MM.1S (cell line): ENCODE data around the gene SH2B2.

Source experiments
- DNase-seq: peaks from one replicate; pipeline ENCODE4 v3.0.0-alpha.2; 2015
- H2AFZ ChIP-seq: fragments of 300-600 bp; sonication (generic); 2 replicates; pipeline ENCODE4 v1.6.0; 2016; ENCODE audit warnings: antibody characterized with exemption, low read length
- H3F3A ChIP-seq: fragments of 300-600 bp; sonication (generic); 2 replicates; pipeline ENCODE4 v1.6.1; 2016; ENCODE audit warnings: mild to moderate bottlenecking, antibody characterized with exemption, low read length, moderate library complexity, mixed read lengths; ENCODE audit not compliant: insufficient read depth
- H3K27ac ChIP-seq: fragments of 300-600 bp; sonication (generic); 2 replicates; pipeline ENCODE4 v1.5.1; 2016; ENCODE audit warnings: mild to moderate bottlenecking, low read length
- H3K27me3 ChIP-seq: fragments of 300-600 bp; sonication (generic); replicated peaks from 2 replicates; pipeline ENCODE4 v1.6.0; 2016; ENCODE audit warnings: low read length; ENCODE audit not compliant: insufficient read depth
- H3K36me3 ChIP-seq: fragments of 300-600 bp; sonication (generic); replicated peaks from 2 replicates; pipeline ENCODE4 v1.6.1; 2016; ENCODE audit warnings: mild to moderate bottlenecking, low read length, mixed read lengths; ENCODE audit not compliant: insufficient read depth
- H3K4me1 ChIP-seq: fragments of 300-600 bp; sonication (generic); 2 replicates; pipeline ENCODE4 v1.6.1; 2016; ENCODE audit warnings: low read length, mixed read lengths
- H3K4me2 ChIP-seq: fragments of 300-600 bp; sonication (generic); 2 replicates; pipeline ENCODE4 v1.6.0; 2016; ENCODE audit warnings: low read depth, low read length
- H3K4me3 ChIP-seq: fragments of 300-600 bp; sonication (generic); 2 replicates; pipeline ENCODE4 v1.5.1; 2016; ENCODE audit warnings: low read length, mixed read lengths
- H3K79me2 ChIP-seq: fragments of 300-600 bp; sonication (generic); 2 replicates; pipeline ENCODE4 v1.6.1; 2016; ENCODE audit warnings: mixed run types, low read length, mixed read lengths
- H3K9ac ChIP-seq: fragments of 300-600 bp; sonication (generic); 2 replicates; pipeline ENCODE4 v1.6.1; 2016; ENCODE audit warnings: low read length, mixed read lengths
- H3K9me2 ChIP-seq: fragments of 300-600 bp; sonication (generic); replicated peaks from 2 replicates; pipeline ENCODE4 v1.6.1; 2016; ENCODE audit warnings: mild to moderate bottlenecking, low read length, mixed read lengths; ENCODE audit not compliant: insufficient read depth
- H3K9me3 ChIP-seq: fragments of 300-600 bp; sonication (generic); replicated peaks from 2 replicates; pipeline ENCODE4 v1.6.1; 2016; ENCODE audit warnings: mild to moderate bottlenecking, low read length, mixed read lengths; ENCODE audit not compliant: insufficient read depth
- H4K20me1 ChIP-seq: fragments of 300-600 bp; sonication (generic); 2 replicates; pipeline ENCODE4 v1.6.1; 2016; ENCODE audit warnings: mild to moderate bottlenecking, low read length, moderate library complexity, mixed read lengths; ENCODE audit not compliant: insufficient read depth
- CTCF ChIP-seq: fragments of 300-600 bp; sonication (generic); IDR thresholded peaks from 2 replicates; pipeline ENCODE4 v1.5.1; 2016; ENCODE audit warnings: antibody characterized with exemption, low read length, mixed read lengths
- EZH2 ChIP-seq: fragments of 300-600 bp; sonication (generic); optimal IDR thresholded peaks from 2 replicates; pipeline ENCODE3; 2017; ENCODE audit warnings: low read depth, mild to moderate bottlenecking, antibody characterized with exemption, low read length, mixed read lengths
- EZH2phosphoT487 ChIP-seq: fragments of 300-600 bp; sonication (generic); IDR thresholded peaks from 2 replicates; pipeline ENCODE4 v1.6.1; 2018; ENCODE audit warnings: antibody characterized with exemption, low read length

The SH2B2 gene

GRCh38 chr7:102286237-102287110 lies at the start of gene SH2B2:
Gene SH2B2 (plus strand): TSS chr7:102286868. CDS start chr7:102300551, 13,683 bp downstream.
- Histone ChIP-seq H3K9ac (peak within 1 kb of the TSS; percentile 79), H3K9me3 (no peaks in the 10 kb centered on the region), H3K79me2 (peaks cover 47% of the 10 kb centered on the region), H2AFZ (peak within 1 kb of the TSS; percentile 86), H3K27me3 (no peaks in the 10 kb centered on the region), H4K20me1 (no peaks in the 10 kb centered on the region), H3K4me2 (peak within 1 kb of the TSS; percentile 100), H3K36me3 (no peaks in the 10 kb centered on the region), H3K9me2 (no peaks in the 10 kb centered on the region), H3K4me3 (peak within 1 kb of the TSS; percentile 93), H3F3A (peaks cover 34% of the 10 kb centered on the region), H3K27ac (peak within 1 kb of the TSS; percentile 79; the same call in 1 of the 2 replicates), H3K4me1 (peaks cover 33% of the 10 kb centered on the region)
- peak; percentile 64 for DNase-seq
- TF ChIP-seq CTCF (no peak), EZH2 (no peak), EZH2phosphoT487 (no peak)

GRCh38 chr7:102239206-102239820 lies 47.4 kb upstream of the SH2B2 start:
- Histone ChIP-seq H4K20me1 (no peaks in the 10 kb centered on the region), H3K9me2 (no peaks in the 10 kb centered on the region), H3K4me3 (no peak overlapping the region), H2AFZ (no peak overlapping the region), H3K4me2 (no peak overlapping the region), H3K4me1 (peaks cover 6% of the 10 kb centered on the region; the same call in 1 of the 2 replicates), H3K9ac (no peak overlapping the region), H3K79me2 (no peaks in the 10 kb centered on the region), H3K36me3 (no peaks in the 10 kb centered on the region), H3F3A (no peaks in the 10 kb centered on the region), H3K9me3 (no peaks in the 10 kb centered on the region), H3K27ac (no peak overlapping the region), H3K27me3 (no peaks in the 10 kb centered on the region)
- no peak for TF ChIP-seq EZH2
- TF ChIP-seq EZH2phosphoT487 = no peak
- TF ChIP-seq CTCF = no peak
- no peak for DNase-seq

- Histone ChIP-seq H3K9me2 (no peaks in the 10 kb centered on the region), H3K4me1 (peaks cover 6% of the 10 kb centered on the region; the same call in 1 of the 2 replicates), H3K27ac (no peak overlapping the region), H3K4me2 (no peak overlapping the region), H3K79me2 (no peaks in the 10 kb centered on the region), H3K4me3 (no peak overlapping the region), H3K9ac (no peak overlapping the region), H4K20me1 (no peaks in the 10 kb centered on the region), H3K27me3 (no peaks in the 10 kb centered on the region), H3K9me3 (no peaks in the 10 kb centered on the region), H3F3A (no peaks in the 10 kb centered on the region), H3K36me3 (no peaks in the 10 kb centered on the region), H2AFZ (no peak overlapping the region)
- TF ChIP-seq EZH2phosphoT487 = no peak
- TF ChIP-seq EZH2 = no peak
- TF ChIP-seq CTCF = no peak
- DNase-seq = no peak
Measured at GRCh38 chr7:102241431-102241830, 45.2 kb upstream of the SH2B2 start.
